Naive thymus-derived CD4-positive, alpha-beta T cell (primary cell): ENCODE measurements around the gene SMIM13. TPM values are rescaled to one million over a fixed set of nuclear protein-coding genes. Genes with fewer than 3 reads are reported as not detected.
A peak's percentile ranks its signal among the peaks of the same experiment; 100 is the strongest.

ENCODE experiments used
- ATAC-seq: fragments of 150-1000 bp; cut with Tn5 transposase; 2 replicates; pipeline ENCODE4 v1.10.0; 2021; ENCODE audit warnings: mild to moderate bottlenecking, moderate library complexity
- CTCF ChIA-PET: fragments of 350-600 bp; sonication (Branson Sonifier 250); formaldehyde crosslinking; loops from one replicate; lab custom pipeline; 2021; ENCODE audit warnings: antibody characterized with exemption; lab: Charles Lee
- POLR2A ChIA-PET: fragments of 350-600 bp; sonication (Branson Sonifier 250); formaldehyde crosslinking; loops from one replicate; lab custom pipeline; 2021; ENCODE audit warnings: antibody characterized with exemption, inconsistent platforms; lab: Charles Lee
- DNase-seq, 9 donors: peaks; one replicate each; pipeline versions ENCODE4 v3.0.0 to v3.0.0-alpha.2; 2020 to 2022; ENCODE audit warnings: mixed read lengths in 1 of 9
- H3K27ac ChIP-seq: one replicate; pipeline ENCODE4 v1.7.0; 2013; ENCODE audit warnings: mild to moderate bottlenecking, low read depth, low read length, moderate library complexity
- H3K27me3 ChIP-seq, 2 donors: one replicate each; pipeline ENCODE4 v1.7.0; 2013; ENCODE audit warnings: low read length in 2 of 2, mild to moderate bottlenecking in 2 of 2, moderate library complexity in 2 of 2; ENCODE audit not compliant: control insufficient read depth in 2 of 2, insufficient read depth in 2 of 2
- H3K36me3 ChIP-seq, 3 experiments: 1 replicate in 2 of 3; 2 replicates in 1 of 3; pipeline ENCODE4 v1.7.0; 2013; ENCODE audit warnings: low read length in 3 of 3, mild to moderate bottlenecking in 3 of 3, moderate library complexity in 1 of 3; ENCODE audit not compliant: insufficient read depth in 3 of 3, control insufficient read depth in 2 of 3
- H3K4me1 ChIP-seq, 2 donors: one replicate each; pipeline ENCODE4 v1.7.0; 2013; ENCODE audit warnings: low read length in 2 of 2, mild to moderate bottlenecking in 2 of 2, moderate library complexity in 1 of 2; ENCODE audit not compliant: control insufficient read depth in 2 of 2, insufficient read depth in 2 of 2
- H3K4me3 ChIP-seq: 2 replicates; pipeline ENCODE4 v1.7.0; 2013; ENCODE audit warnings: mild to moderate bottlenecking, low read length
- H3K9me3 ChIP-seq, 3 experiments: 1 replicate in 2 of 3; 2 replicates in 1 of 3; pipeline ENCODE4 v1.7.0; 2013; ENCODE audit warnings: low read length in 3 of 3; ENCODE audit not compliant: control insufficient read depth in 2 of 3
- H3K27ac Mint-ChIP-seq, 9 donors: one replicate each; pipeline ENCODE4 v1.8.0; 2020 to 2022; ENCODE audit warnings: mixed read lengths in 9 of 9, mild to moderate bottlenecking in 8 of 9, moderate library complexity in 5 of 9, inconsistent platforms in 2 of 9
- H3K27me3 Mint-ChIP-seq, 5 donors: one replicate each; pipeline ENCODE4 v1.8.0; 2021 to 2022; ENCODE audit warnings: mixed read lengths in 5 of 5, mild to moderate bottlenecking in 1 of 5
- H3K36me3 Mint-ChIP-seq, 5 donors: one replicate each; pipeline ENCODE4 v1.8.0; 2020 to 2022; ENCODE audit warnings: mixed read lengths in 5 of 5, mild to moderate bottlenecking in 3 of 5, inconsistent platforms in 1 of 5
- H3K4me1 Mint-ChIP-seq, 7 donors: one replicate each; pipeline ENCODE4 v1.8.0; 2020 to 2022; ENCODE audit warnings: mixed read lengths in 7 of 7, mild to moderate bottlenecking in 3 of 7, inconsistent platforms in 1 of 7
- H3K4me3 Mint-ChIP-seq, 10 donors: one replicate each; pipeline ENCODE4 v1.8.0; 2020 to 2022; ENCODE audit warnings: mild to moderate bottlenecking in 10 of 10, mixed read lengths in 10 of 10, moderate library complexity in 6 of 10, inconsistent platforms in 2 of 10
- H3K9me3 Mint-ChIP-seq, 11 donors: one replicate each; pipeline ENCODE4 v1.8.0; 2020 to 2022; ENCODE audit warnings: mixed read lengths in 11 of 11, mild to moderate bottlenecking in 4 of 11, inconsistent platforms in 1 of 11, moderate library complexity in 1 of 11
- intact Hi-C, 2 donors: fragments of 100-400 bp; cut with micrococcal nuclease; formaldehyde crosslinking; loops; one replicate each; pipeline ENCODE4 v1.15.1; 2023
- polyA plus RNA-seq, 2 donors: library from polyadenylated mRNA; unstranded; fragments of 300-500 nt; fragmentation: Illumina TruSeq; gene quantifications; one replicate each; pipeline ENCODE4 v1.2.3, GENCODE V29; 2021
- total RNA-seq, 6 experiments: library from RNA in 5 of 6; stranded (reverse) in 5 of 6; gene quantifications; 1 replicate in 5 of 6; 2 replicates in 1 of 6; pipeline ENCODE4 v1.2.3 and lab custom pipeline; 2021 to 2026

SMIM13 gene
- total RNA-seq, result 1 to 10 TPM; 4.0 to 9.9 (median 4.4) TPM
- polyA plus RNA-seq, result 1 to 10 TPM in 1 of 2 donors, under 1 TPM in 1; 0.64 to 1.9 TPM
- 4.8 reads per million, percentile 23 among the genes with 10 or more reads in this experiment for total RNA-seq (lab: John Stamatoyannopoulos, UW)

DNA sequence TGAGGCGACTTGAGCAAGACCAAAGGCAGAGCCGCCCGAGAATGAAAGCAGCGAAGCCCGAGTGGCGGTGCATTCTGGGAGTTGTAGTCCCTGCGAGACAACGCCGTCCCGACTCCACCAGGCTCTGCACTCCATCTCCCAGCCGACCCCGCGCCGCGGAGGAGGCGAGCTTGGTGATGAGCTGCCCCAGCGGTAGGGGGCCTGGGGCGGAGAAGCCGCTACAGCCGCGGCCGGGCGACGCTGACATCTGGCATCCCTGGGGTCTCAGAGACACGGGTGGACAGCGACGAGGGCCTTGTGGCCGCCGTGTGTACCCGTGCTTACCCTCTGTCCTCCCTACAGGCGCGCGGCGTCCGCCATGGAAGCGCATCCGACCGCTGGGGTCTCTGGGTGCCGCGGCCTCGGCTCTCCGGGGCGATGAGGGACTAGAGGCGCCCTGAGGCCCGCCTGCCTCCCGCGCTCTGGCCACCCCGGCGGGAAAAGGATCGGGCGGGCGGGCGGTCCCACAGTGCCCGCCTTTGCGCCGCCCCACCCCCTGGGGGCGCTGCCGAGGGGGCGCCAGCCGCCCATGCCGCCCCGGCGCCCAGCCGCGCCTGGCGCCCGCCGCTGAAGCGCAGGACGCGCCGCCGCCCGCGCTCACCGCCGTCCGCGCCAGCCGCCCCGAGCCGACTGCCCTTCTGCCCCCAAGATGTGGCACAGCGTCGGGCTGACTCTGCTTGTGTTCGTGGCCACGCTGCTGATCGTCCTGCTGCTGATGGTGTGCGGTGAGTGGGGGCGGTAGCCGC is at the start of gene SMIM13:
Gene SMIM13 (plus strand): TSS at position 209 of the 785 bp plus-strand sequence. CDS start 480 bp downstream, at position 689.
- Mint-ChIP-seq H3K27me3 (no peaks in the 10 kb centered on the region), H3K36me3 (peaks cover 0 to 10% (median 3%) of the 10 kb centered on the region in 5 donors), H3K27ac (peak within 1 kb of the TSS; percentile 89 to 98 (median 97)), H3K4me3 (peak within 1 kb of the TSS; percentile 83 to 98 (median 97)), H3K9me3 (no peaks in the 10 kb centered on the region), H3K4me1 (peaks cover 21 to 43% (median 27%) of the 10 kb centered on the region in 7 donors)
- Histone ChIP-seq H3K4me1 (peaks cover 11 to 14% of the 10 kb centered on the region in 2 donors), H3K27me3 (no peaks in the 10 kb centered on the region), H3K27ac (peak within 1 kb of the TSS; percentile 88), H3K4me3 (peak within 1 kb of the TSS; percentile 97), H3K9me3 (no peaks in the 10 kb centered on the region), H3K36me3 (peaks cover 0 to 8% (median 0%) of the 10 kb centered on the region in 3 experiments)
- ChIA-PET POLR2A (interaction anchor here (0.6 to 1.2 kb wide), 5 partner anchors 11 to 441 kb away, joined by 3 read pairs; partner anchors contain the start of genes C6orf52 and PAK1IP1), CTCF (interaction anchor here (0.7 to 1.3 kb wide), 6 partner anchors 8 to 288 kb away, joined by 3 to 7 read pairs (median 3); no protein-coding TSS in a partner anchor)
- peak; percentile 96 for ATAC-seq
- DNase-seq, result peak; percentile 85 to 94 (median 93)
- intact Hi-C loops, result loop anchor here (1.0 to 10.0 kb wide), 17 partner anchors 25 to 1023 kb away; partner anchors contain the start of genes MAK (in 2 of the 2), NEDD9 (in 2 of the 2), TMEM14B (in 2 of the 2) and TMEM14C (in 2 of the 2)

- POLR2A ChIA-PET, result no interaction called here
- Mint-ChIP-seq H3K27me3 (peaks cover 63 to 76% (median 72%) of the 10 kb centered on the region in 5 donors), H3K4me1 (peaks cover 0 to 14% (median 10%) of the 10 kb centered on the region in 7 donors), H3K27ac (no peak within 1 kb of the TSS), H3K4me3 (peak within 1 kb of the TSS; percentile 60 to 85 (median 78)), H3K9me3 (peaks cover 0 to 4% (median 0%) of the 10 kb centered on the region in 11 donors), H3K36me3 (peaks cover 0 to 3% (median 0%) of the 10 kb centered on the region in 5 donors)
- H3K27ac ChIP-seq, result no peak within 1 kb of the TSS
- intact Hi-C loops, result no loop called here
- ATAC-seq (peak; percentile 73), DNase-seq (peak in 2 of 9 donors; percentile 1 to 43)
- no peaks in the 10 kb centered on the region for H3K9me3 ChIP-seq
- H3K4me3 ChIP-seq, result no peak within 1 kb of the TSS
- H3K27me3 ChIP-seq, result peaks cover 0 to 10% of the 10 kb centered on the region in 2 donors
- no peaks in the 10 kb centered on the region for H3K4me1 ChIP-seq
- H3K36me3 ChIP-seq, result no peaks in the 10 kb centered on the region
- CTCF ChIA-PET, result no interaction called here
Measured at GRCh38 chr6:11043961-11044711, 49.5 kb upstream of the SMIM13 start, which contains the start of gene ELOVL2. Gene ELOVL2 (minus strand): TSS chr6:11044305. CDS start chr6:11044230, 75 bp downstream.

GRCh38 chr6:11044712-11045167 is 48.9 kb upstream of the SMIM13 start:
- H3K4me3 ChIP-seq, result no peak overlapping the region
- H3K27me3 ChIP-seq, result peaks cover 0 to 10% of the 10 kb centered on the region in 2 donors
- H3K9me3 ChIP-seq, result no peaks in the 10 kb centered on the region
- ChIA-PET POLR2A (no interaction called here), CTCF (no interaction called here)
- Mint-ChIP-seq H3K4me1 (peaks cover 0 to 14% (median 10%) of the 10 kb centered on the region in 7 donors), H3K27ac (no peak overlapping the region), H3K36me3 (peaks cover 0 to 3% (median 0%) of the 10 kb centered on the region in 5 donors), H3K4me3 (peak overlapping the region; percentile 60 to 85 (median 70)), H3K27me3 (peaks cover 62 to 78% (median 74%) of the 10 kb centered on the region in 5 donors), H3K9me3 (peaks cover 0 to 4% (median 0%) of the 10 kb centered on the region in 11 donors)
- DNase-seq, result no peak
- no peak overlapping the region for H3K27ac ChIP-seq
- ATAC-seq, result no peak
- intact Hi-C loops, result no loop called here
- H3K36me3 ChIP-seq, result no peaks in the 10 kb centered on the region
- no peaks in the 10 kb centered on the region for H3K4me1 ChIP-seq

GRCh38 chr6:11050731-11051130 is 42.9 kb upstream of the SMIM13 start:
- Mint-ChIP-seq H3K4me3 (no peak overlapping the region), H3K9me3 (no peaks in the 10 kb centered on the region), H3K36me3 (no peaks in the 10 kb centered on the region), H3K4me1 (no peaks in the 10 kb centered on the region), H3K27me3 (peaks cover 39 to 55% (median 52%) of the 10 kb centered on the region in 5 donors), H3K27ac (no peak overlapping the region)
- no peaks in the 10 kb centered on the region for H3K9me3 ChIP-seq
- no peaks in the 10 kb centered on the region for H3K27me3 ChIP-seq
- intact Hi-C loops, result no loop called here
- H3K27ac ChIP-seq, result no peak overlapping the region
- no peaks in the 10 kb centered on the region for H3K36me3 ChIP-seq
- H3K4me3 ChIP-seq, result no peak overlapping the region
- CTCF ChIA-PET, result no interaction called here
- no peak for DNase-seq
- H3K4me1 ChIP-seq, result no peaks in the 10 kb centered on the region
- POLR2A ChIA-PET, result no interaction called here
- no peak for ATAC-seq

DNA sequence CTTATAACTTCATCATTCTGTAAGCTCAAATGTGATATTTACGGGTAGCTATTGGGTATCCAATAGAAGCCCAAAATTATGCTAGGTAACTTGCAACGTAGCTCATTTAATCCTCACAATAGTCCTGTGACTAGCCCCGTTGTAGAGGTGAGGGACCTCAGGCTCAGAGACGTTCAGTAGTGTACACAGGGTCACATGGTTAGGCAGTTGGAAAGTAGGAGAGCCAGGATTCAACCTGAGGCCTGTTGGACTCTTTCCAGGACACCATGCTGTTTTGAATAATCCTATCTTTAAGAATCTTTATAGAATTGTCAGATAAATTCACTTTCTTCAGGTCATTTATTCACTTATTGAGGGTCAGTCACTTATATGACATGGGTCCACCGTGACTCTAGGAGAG is 40.3 kb upstream of the SMIM13 start:
- Histone ChIP-seq H3K27me3 (no peaks in the 10 kb centered on the region), H3K27ac (no peak overlapping the region), H3K36me3 (no peaks in the 10 kb centered on the region), H3K9me3 (no peaks in the 10 kb centered on the region), H3K4me1 (no peaks in the 10 kb centered on the region), H3K4me3 (no peak overlapping the region)
- Mint-ChIP-seq H3K9me3 (no peaks in the 10 kb centered on the region), H3K4me3 (no peak overlapping the region), H3K27me3 (peaks cover 20 to 37% (median 33%) of the 10 kb centered on the region in 5 donors), H3K27ac (no peak overlapping the region), H3K36me3 (no peaks in the 10 kb centered on the region), H3K4me1 (no peaks in the 10 kb centered on the region)
- intact Hi-C loops, result no loop called here
- ChIA-PET CTCF (no interaction called here), POLR2A (interaction anchor here (0.6 kb wide), 1 partner anchor 1109 kb away, joined by 5 read pairs; no protein-coding TSS in a partner anchor)
- DNase-seq (no peak), ATAC-seq (no peak)

DNA sequence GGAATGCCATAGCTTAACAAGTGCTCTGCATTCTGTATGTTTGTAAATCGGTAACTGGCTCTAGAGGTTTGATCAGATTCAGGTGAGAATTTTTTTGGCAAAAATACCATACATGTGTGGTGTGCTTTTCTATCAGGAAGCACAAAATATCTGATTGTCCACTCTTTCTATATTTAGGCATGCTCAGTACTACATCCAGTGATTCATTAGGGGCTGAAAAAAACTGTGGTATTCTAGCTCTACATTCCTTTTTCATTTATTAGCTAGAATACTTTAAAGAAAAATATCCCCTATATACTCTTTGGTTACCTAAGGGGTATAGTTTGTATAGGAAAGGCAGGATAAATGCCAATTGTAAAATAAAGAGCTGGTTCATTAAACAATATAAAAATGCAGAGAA is 38.9 kb upstream of the SMIM13 start:
- Histone ChIP-seq H3K27me3 (no peaks in the 10 kb centered on the region), H3K27ac (no peak overlapping the region), H3K4me3 (no peak overlapping the region), H3K9me3 (no peaks in the 10 kb centered on the region), H3K4me1 (no peaks in the 10 kb centered on the region), H3K36me3 (no peaks in the 10 kb centered on the region)
- POLR2A ChIA-PET, result no interaction called here
- H3K27me3 Mint-ChIP-seq, result peaks cover 8 to 27% (median 23%) of the 10 kb centered on the region in 5 donors
- CTCF ChIA-PET, result no interaction called here
- no peak overlapping the region for H3K27ac Mint-ChIP-seq
- intact Hi-C loops, result no loop called here
- H3K36me3 Mint-ChIP-seq, result no peaks in the 10 kb centered on the region
- H3K4me1 Mint-ChIP-seq, result no peaks in the 10 kb centered on the region
- no peak overlapping the region for H3K4me3 Mint-ChIP-seq
- ATAC-seq (no peak), DNase-seq (no peak)
- no peaks in the 10 kb centered on the region for H3K9me3 Mint-ChIP-seq
